Astrocyte of the spinal cord (primary cell): ENCODE data around the gene C18orf63.

Source experiments
- DNase-seq: peaks from one replicate; pipeline ENCODE4 v3.0.0; 2011; ENCODE audit warnings: low read depth, low spot score
- H3K4me3 ChIP-seq: 2 replicates; pipeline ENCODE4 v1.5.1; 2011; ENCODE audit warnings: low read depth, mild to moderate bottlenecking, low read length, moderate library complexity
- in situ Hi-C: cut with HindIII; loops from 2 replicates; pipeline ENCODE4 v1.10.0; 2017; ENCODE audit warnings: low sequenced_read_pairs
- TF ChIP-seq, protein P1 (sequence below): IDR thresholded peaks from 2 replicates; pipeline ENCODE4 v1.5.1; 2012; ENCODE audit warnings: low read depth, mild to moderate bottlenecking, low read length, inconsistent platforms

C18orf63 gene

DNA sequence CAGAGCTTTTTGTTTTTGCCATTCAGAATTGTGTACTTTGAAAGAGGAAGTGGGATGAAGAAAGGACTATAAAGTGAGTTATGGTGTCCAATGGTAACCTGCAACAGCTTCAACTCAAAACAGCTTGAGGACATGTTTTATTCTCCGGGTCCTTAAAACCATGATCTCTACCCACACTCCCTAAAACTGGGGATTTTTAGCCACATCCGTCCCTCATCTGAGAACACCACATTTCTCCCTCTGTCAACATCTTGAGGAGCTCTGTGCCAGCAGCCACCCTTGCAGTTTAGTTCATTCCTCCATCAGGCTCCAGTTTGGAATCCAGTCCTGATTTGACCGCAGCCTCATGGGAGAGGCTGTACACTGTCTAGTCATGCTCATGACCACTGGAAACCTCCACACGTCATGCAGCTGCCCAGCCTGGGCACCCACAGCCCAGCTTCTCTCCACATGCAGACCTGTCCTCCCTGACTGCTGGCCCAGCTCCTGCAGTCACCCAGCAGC lies 62.6 kb downstream of the C18orf63 start:
- TF ChIP-seq, protein P1, sequence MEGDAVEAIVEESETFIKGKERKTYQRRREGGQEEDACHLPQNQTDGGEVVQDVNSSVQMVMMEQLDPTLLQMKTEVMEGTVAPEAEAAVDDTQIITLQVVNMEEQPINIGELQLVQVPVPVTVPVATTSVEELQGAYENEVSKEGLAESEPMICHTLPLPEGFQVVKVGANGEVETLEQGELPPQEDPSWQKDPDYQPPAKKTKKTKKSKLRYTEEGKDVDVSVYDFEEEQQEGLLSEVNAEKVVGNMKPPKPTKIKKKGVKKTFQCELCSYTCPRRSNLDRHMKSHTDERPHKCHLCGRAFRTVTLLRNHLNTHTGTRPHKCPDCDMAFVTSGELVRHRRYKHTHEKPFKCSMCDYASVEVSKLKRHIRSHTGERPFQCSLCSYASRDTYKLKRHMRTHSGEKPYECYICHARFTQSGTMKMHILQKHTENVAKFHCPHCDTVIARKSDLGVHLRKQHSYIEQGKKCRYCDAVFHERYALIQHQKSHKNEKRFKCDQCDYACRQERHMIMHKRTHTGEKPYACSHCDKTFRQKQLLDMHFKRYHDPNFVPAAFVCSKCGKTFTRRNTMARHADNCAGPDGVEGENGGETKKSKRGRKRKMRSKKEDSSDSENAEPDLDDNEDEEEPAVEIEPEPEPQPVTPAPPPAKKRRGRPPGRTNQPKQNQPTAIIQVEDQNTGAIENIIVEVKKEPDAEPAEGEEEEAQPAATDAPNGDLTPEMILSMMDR = no peak

DNA sequence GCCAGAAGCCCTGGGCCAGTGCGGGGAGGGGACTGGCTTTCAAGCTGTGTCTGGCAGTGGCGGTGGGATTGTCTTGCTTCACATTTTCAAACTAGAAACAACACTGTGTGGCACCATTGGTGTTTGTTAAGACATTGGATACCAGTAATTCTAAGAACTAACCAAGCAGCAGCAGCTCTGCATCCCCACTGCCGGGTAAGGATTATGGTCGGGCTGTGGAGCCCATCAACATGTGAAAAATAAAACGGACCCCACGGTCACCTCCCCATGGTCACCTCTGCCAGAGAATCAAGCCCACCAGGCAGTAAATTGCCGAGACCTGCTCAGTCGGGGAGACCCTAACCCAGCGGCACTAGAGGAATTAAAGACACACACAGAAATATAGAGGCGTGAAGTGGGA lies 65.3 kb downstream of the C18orf63 start:
- in situ Hi-C loops = no loop called here
- TF ChIP-seq, protein P1 = no peak
- no peak overlapping the region for H3K4me3 ChIP-seq
- no peak for DNase-seq

More for the DNA sequence above, 62.6 kb downstream of the C18orf63 start:
- H3K4me3 ChIP-seq = no peak overlapping the region
- DNase-seq = no peak
- in situ Hi-C loops = no loop called here

DNA sequence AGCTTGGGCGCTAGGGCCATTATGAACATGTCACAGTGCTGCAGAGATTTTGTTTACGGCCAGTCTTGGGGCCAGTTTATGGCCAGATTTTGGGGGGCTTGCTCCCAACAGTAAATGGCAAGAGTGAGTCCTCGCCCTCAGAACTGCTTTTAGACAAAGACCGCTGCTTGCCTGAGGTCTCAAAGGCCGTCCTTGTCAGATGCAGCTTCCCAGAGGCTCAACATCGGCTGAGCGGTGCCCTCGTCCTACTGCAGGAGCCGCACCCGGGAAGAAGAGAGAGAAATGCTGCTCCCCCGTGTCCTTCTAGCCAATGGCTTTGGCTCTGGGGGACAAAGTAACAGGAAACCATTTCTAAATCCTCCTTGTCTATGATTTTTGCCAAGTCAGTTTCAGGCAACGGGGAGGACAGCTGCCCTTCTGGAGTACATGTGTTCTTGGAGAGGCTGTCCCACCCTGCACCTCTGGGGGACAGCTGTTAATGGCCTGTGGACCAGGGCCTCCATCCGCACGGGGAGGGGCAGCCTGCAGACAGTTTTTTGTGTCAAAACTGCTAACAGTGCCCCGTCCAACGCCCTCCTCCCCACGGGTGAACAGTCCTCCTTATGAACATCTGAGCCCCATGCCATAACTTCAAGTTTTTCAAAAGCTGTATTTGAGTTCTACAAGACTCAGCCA lies 66.1 kb downstream of the C18orf63 start:
- in situ Hi-C loops = no loop called here

DNA sequence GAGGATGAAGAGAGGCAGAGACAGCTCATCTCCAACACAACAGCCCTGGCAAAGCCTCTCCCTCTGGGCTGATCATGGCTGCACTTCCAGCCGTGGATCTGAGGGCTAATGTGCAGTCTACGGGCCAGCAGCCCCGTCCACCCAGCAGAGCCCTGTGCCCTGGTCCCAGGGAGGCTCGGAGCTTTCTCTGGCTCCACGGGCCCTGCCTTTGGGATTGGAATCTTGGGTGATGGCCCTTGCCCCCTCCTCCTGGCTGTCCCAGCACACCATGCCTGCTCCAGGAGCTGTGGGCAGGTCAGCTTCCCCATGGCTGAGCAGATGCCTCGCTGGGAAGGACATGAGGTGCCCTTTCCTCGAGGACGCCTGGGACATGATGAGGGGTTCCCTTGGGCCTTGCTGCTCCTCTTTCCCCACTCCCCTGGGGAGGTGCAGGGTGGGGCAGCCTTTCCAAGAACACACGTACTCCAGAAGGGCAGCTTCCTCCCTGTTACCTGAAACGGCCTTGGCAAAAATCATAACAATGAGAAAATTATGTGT lies 66.9 kb downstream of the C18orf63 start:
- in situ Hi-C loops = no loop called here
- H3K4me3 ChIP-seq = no peak overlapping the region
- DNase-seq = no peak
- TF ChIP-seq, protein P1 = no peak

More for the DNA sequence above, 66.1 kb downstream of the C18orf63 start:
- no peak overlapping the region for H3K4me3 ChIP-seq
- TF ChIP-seq, protein P1 = no peak
- DNase-seq = no peak

DNA sequence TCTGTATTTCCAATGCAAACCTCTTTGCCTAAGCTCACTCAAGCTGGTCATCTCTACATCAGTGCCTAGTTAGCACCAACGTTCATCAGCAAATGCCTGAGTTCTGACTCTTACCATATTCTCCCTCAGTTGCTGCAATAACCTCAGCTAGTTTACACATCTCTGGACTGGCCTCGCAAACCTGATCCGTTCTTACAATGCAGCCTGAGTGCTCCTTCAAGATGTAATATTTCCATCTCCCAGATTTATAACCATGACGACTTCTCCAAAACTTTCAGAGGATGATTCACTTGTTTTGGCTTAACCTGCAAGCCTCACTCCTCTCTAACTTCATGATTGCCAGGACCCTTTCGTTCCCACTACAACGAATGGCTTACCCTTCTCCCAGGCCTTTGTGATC lies 71.7 kb downstream of the C18orf63 start:
- in situ Hi-C loops = no loop called here
- H3K4me3 ChIP-seq = no peak overlapping the region
- TF ChIP-seq, protein P1 = no peak
- DNase-seq = no peak

DNA sequence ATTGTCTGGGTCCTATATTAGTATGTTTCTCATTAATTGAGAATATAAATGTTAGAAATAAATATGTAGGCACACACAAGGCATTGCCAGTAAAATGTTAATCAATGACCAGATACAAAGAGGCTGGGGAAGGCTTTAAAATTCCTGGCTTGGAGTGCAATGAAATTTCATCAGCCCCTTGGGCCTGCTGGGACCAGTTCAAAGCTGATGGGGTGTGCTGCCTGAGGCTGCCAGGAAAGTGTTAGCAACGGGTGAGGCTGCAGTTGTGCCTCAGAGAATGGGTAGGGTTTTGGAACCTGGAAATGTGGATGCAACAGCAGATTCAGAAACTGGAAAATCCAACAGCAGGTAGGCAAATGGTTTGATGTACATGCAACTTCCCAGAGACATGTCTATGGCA lies 72.6 kb downstream of the C18orf63 start:
- TF ChIP-seq, protein P1 = no peak
- DNase-seq = no peak
- in situ Hi-C loops = no loop called here
- H3K4me3 ChIP-seq = no peak overlapping the region
